Astrocyte (in vitro differentiated cells and primary cell): ENCODE results near the gene PNMA3.

Experiments used
- CTCF ChIP-seq: IDR thresholded peaks from 2 replicates; pipeline ENCODE4 v1.5.1; 2011; ENCODE audit warnings: low read depth, mild to moderate bottlenecking, inconsistent platforms, low read length, moderate library complexity; ENCODE audit not compliant: insufficient read depth
- EZH2 ChIP-seq: IDR thresholded peaks from 2 replicates; pipeline ENCODE4 v1.6.1; 2012; ENCODE audit warnings: mild to moderate bottlenecking, low read length, inconsistent platforms; ENCODE audit not compliant: insufficient read depth

GRCh38 chrX:153064061-153064460 lies 7.8 kb downstream of the PNMA3 start:
- TF ChIP-seq CTCF, result no peak
- TF ChIP-seq EZH2, result no peak
